Right lobe of liver (tissue), 6 donors: Measurements from ENCODE around the gene APBB1. TPM values are rescaled to one million over a fixed set of nuclear protein-coding genes. Genes with fewer than 3 reads are reported as not detected.

Source experiments
- ATAC-seq, 4 donors: fragments of 200-7000 bp; cut with Tn5 transposase; one replicate each; pipeline ENCODE4 v1.9.1; 2020; ENCODE audit warnings: mild to moderate bottlenecking in 4 of 4, moderate library complexity in 4 of 4
- DNase-seq, 3 donors: peaks; one replicate each; pipeline ENCODE4 v3.0.0-alpha.2; 2020
- H3K27ac ChIP-seq, 3 donors: fragments of 200-600 bp; one replicate each; pipeline ENCODE4 v1.8.0; 2022
- H3K27me3 ChIP-seq, 2 donors: fragments of 200-600 bp; one replicate each; pipeline ENCODE4 v1.8.0; 2022
- H3K36me3 ChIP-seq, 4 donors: fragments of 200-600 bp; sonication (generic) in 1 of 4; one replicate each; pipeline versions ENCODE4 v1.5.1 to v1.8.0; 2017 to 2022; ENCODE audit warnings: control low read depth in 1 of 4
- H3K4me1 ChIP-seq, 4 donors: fragments of 200-600 bp; sonication (generic) in 1 of 4; one replicate each; pipeline versions ENCODE4 v1.5.1 to v1.8.0; 2017 to 2022; ENCODE audit warnings: control low read depth in 1 of 4
- H3K4me3 ChIP-seq, 3 donors: fragments of 200-600 bp; one replicate each; pipeline ENCODE4 v1.8.0; 2022
- H3K9me3 ChIP-seq, 4 donors: fragments of 200-600 bp; sonication (generic) in 1 of 4; one replicate each; pipeline versions ENCODE4 v1.5.1 to v1.8.0; 2017 to 2022; ENCODE audit warnings: control low read depth in 1 of 4
- CTCF ChIP-seq, 4 donors: fragments of 200-600 bp in 3 of 4; fragments of 450-650 bp in 1 of 4; IDR thresholded peaks; one replicate each; pipeline versions ENCODE4 v1.5.1 to v1.8.0; 2016 to 2022; ENCODE audit warnings: antibody characterized with exemption in 4 of 4, mild to moderate bottlenecking in 2 of 4
- POLR2A ChIP-seq: fragments of 450-650 bp; IDR thresholded peaks from one replicate; pipeline ENCODE4 v1.6.1; 2017; ENCODE audit warnings: antibody characterized with exemption, mild to moderate bottlenecking
- WGBS: methylation state at CpG from one replicate; pipeline ENCODE4 v1.1.6; 2018; ENCODE audit warnings: low coverage, low lambda C conversion rate; ENCODE audit not compliant: insufficient coverage; ENCODE audit errors: missing lambda C conversion rate; 5-methylcytosine and 5-hydroxymethylcytosine counted together
- intact Hi-C, 2 donors: fragments of 100-400 bp; cut with DNase I; formaldehyde crosslinking; loops; one replicate each; pipeline versions ENCODE4 v1.11.2 to v1.14.1; 2022
- total RNA-seq, 6 experiments: library from RNA; depleted of rRNA in 2 of 6; stranded (reverse); fragments of >200 nt in 2 of 6; fragmentation: NEBNext Ultra II Directional in 3 of 6; extraction: Animal tissue kit (Norgen Biotek cat#: 25700) in 3 of 6; gene quantifications; one replicate each; pipeline versions ENCODE4 v1.1.0 to v1.2.4, GENCODE V29; 2016 to 2023
- donor health status: DM: no; HTN: yes; CAD: no.
- donor health status: DM: no; HTN: no; CAD: no.
- donor health status: DM: no; HTN: no; CAD: no.
- donor health status: DM: no; HTN: yes; CAD: no.
- donor health status: DM: no; HTN: yes; CAD: no.

The APBB1 gene
- total RNA-seq, 6 experiments from 2014 or later = 3.3 to 5.6 (median 3.8) TPM

GRCh38 chr11:6431861-6432260, 13.0 kb upstream of the APBB1 start:
- Histone ChIP-seq H3K27ac (no peak overlapping the region), H3K36me3 (peaks cover 0 to 14% (median 7%) of the 10 kb centered on the region in 4 donors), H3K4me3 (no peak overlapping the region), H3K9me3 (no peaks in the 10 kb centered on the region), H3K27me3 (no peaks in the 10 kb centered on the region), H3K4me1 (peaks cover 0 to 24% (median 2%) of the 10 kb centered on the region in 4 donors)
- TF ChIP-seq POLR2A (no peak), CTCF (IDR thresholded peaks at IDR 0.05) (no peak)
- DNase-seq (peak in 1 of 3 donors; percentile 22), ATAC-seq (peak in 2 of 4 donors; percentile 2 to 3)
- intact Hi-C loops = no loop called here
- 100% methylated on average over 1 of the region's 3 CpGs for WGBS

GRCh38 chr11:6427516-6427915, 8.6 kb upstream of the APBB1 start:
- TF ChIP-seq CTCF (IDR thresholded peaks at IDR 0.05) = no peak
- no peak for TF ChIP-seq POLR2A

GRCh38 chr11:6420677-6421076, 1.8 kb upstream of the APBB1 start:
- TF ChIP-seq POLR2A (no peak), CTCF (IDR thresholded peaks at IDR 0.05) (no peak)
- DNase-seq (no peak), ATAC-seq (no peak)
- Histone ChIP-seq H3K4me1 (peaks cover 0 to 8% (median 3%) of the 10 kb centered on the region in 4 donors), H3K4me3 (no peak overlapping the region), H3K9me3 (no peaks in the 10 kb centered on the region), H3K27ac (no peak overlapping the region), H3K27me3 (no peaks in the 10 kb centered on the region), H3K36me3 (no peaks in the 10 kb centered on the region)
- intact Hi-C loops = no loop called here
- 92% methylated on average over 3 of the region's 3 CpGs for WGBS

More at GRCh38 chr11:6427516-6427915, 8.6 kb upstream of the APBB1 start:
- H3K4me1 ChIP-seq = no peaks in the 10 kb centered on the region
- H3K4me3 ChIP-seq = no peak overlapping the region
- no peaks in the 10 kb centered on the region for H3K27me3 ChIP-seq
- H3K27ac ChIP-seq = no peak overlapping the region
- ATAC-seq (no peak), DNase-seq (no peak)
- no peaks in the 10 kb centered on the region for H3K9me3 ChIP-seq
- peaks cover 0 to 6% (median 0%) of the 10 kb centered on the region in 4 donors for H3K36me3 ChIP-seq
- intact Hi-C loops = no loop called here

GRCh38 chr11:6418557-6419008, 311 bp downstream of the APBB1 start:
- Histone ChIP-seq H3K27me3 (no peaks in the 10 kb centered on the region), H3K36me3 (no peaks in the 10 kb centered on the region), H3K27ac (peak overlapping the region; percentile 57 to 76 (median 62)), H3K4me3 (peak overlapping the region; percentile 82 to 91 (median 83)), H3K9me3 (no peaks in the 10 kb centered on the region), H3K4me1 (peaks cover 0 to 8% (median 3%) of the 10 kb centered on the region in 4 donors)
- TF ChIP-seq CTCF (IDR thresholded peaks at IDR 0.05) = no peak
- TF ChIP-seq POLR2A = no peak
- no peak for DNase-seq
- ATAC-seq = peak; percentile 7 to 17 (median 9)
- intact Hi-C loops = no loop called here
- 0% methylated on average over 1 of the region's 38 CpGs for WGBS
